NCI-H128 (cell line): Measurements from ENCODE around the gene LCE1D.

Source experiments
- DNase-seq: peaks from one replicate; lab custom pipeline; 2025; ENCODE audit not compliant: unreplicated experiment; lab: John Stamatoyannopoulos, UW

Gene LCE1D, protein sequence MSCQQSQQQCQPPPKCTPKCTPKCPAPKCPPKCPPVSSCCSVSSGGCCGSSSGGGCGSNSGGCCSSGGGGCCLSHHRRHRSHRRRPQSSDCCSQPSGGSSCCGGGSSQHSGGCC

DNA sequence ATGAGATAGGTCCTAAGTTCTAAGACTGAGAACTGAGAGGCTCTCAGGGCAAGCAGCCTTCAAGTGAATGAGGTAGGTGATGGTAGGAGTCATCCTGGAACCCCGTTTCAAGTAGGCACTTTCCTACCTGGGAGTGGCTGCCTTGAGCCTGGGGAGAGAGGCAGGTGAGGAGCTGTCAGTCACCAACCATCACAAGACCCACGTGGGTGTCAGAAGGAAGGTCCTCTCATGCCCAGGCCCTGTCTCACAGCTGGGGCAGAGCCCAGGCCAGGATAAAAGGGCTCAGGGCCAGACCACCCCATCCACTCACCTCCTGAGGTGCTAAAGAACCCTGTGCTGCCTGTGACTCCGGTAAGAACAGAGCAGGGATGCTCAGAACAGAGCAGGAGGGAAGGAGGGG, at the start of gene LCE1D:
TSS of gene LCE1D (plus strand) at position 301 of the 400 bp plus-strand sequence. CDS start 1,074 bp downstream, outside the sequence.
- DNase-seq: no peak

DNA sequence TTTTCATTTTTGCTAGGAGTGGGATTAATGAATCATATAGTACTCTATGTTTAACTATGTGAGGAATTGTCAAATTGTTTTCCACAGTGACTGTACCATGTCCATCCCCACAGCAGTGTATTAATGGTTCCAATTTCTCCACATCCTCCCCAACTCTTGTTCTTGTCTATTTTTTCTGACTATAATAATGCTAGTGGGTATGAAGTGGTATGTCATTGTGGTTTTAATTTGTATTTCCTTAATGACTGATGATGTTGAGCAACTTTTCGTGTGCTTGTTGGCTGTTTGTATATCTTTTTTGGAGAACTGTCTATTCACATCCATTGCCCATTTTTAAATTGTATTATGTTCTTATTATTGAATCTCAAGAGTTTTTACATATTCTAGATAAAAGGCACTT, 48.7 kb upstream of the LCE1D start:
- DNase-seq: no peak

DNA sequence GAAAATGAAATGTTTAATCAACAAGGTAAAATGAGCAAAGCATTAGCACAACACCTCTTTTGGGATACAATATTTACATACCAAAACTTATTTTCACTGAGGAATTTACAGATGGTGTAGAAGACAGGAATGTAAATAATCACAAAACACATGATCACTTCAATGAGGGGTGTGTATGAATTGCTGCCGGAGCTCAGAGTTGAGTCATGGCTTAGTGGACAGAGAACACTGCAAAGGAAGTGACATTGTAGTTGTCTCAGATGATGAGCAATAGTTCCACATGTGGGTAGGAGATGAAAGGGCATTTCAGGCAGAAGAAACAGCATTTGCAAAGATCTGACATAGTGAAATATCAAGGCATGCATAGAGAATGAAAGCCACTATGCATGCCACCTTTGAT, 44.3 kb upstream of the LCE1D start:
- DNase-seq: no peak

DNA sequence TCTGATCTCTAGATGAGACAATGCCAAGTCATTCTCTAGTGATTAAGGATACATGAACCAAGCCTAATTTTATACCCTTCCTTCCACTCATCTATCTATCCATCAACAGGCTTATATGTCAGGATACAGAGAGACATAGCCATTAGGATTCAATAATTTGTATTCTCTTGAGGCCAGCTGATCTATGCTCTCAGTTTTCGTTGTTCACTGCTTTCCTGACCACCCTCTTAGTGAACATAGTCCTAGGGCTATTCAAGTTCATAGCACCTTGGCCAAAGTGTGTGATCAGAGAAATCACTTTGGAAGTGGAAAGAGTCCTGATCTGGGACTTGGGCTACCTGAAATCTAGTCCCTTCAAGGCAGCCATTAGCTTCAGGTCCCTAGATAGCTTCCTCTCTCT, 42.9 kb upstream of the LCE1D start:
- DNase-seq: no peak

DNA sequence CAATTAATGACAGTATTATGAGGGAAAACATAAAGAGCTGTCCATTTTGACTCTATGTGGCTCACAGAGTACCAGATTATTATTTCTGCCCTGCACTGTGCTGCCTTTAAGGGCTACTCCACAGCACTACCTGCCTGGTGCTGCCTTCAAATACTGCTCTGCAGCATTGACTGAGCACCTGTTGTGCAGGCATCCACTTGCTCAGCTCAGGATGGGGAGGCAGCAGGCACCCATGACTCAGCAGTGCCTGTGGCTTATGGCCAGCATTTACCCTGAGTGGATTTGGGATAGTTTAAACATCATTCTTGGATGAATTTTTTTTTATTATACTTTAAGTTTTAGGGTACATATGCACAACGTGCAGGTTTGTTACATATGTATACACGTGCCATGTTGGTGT, 39.6 kb upstream of the LCE1D start:
- DNase-seq: no peak

DNA sequence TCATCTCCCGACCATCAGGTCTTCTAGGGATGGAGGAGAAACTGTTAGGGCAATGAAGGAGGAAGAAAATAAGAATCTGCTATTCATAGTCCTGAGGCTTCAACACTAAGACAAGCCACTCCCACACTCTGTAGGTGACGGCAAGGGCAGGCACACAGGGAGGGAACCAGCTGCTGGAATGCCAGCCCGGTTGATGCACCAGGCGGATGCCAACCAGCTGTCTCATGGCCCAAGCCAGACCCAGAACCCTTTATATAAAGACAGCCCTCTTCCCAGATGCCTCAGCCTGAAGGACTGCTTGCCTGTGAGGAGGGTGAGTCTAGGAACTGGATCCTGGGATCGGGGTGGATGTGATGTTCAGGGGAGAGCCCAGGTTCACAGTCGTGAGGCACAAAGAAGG, 38.8 kb upstream of the LCE1D start, which contains the start of gene KPRP:
TSS of gene KPRP (plus strand) at position 279 of the 400 bp plus-strand sequence. CDS start 1,564 bp downstream, outside the sequence.
- DNase-seq: no peak

DNA sequence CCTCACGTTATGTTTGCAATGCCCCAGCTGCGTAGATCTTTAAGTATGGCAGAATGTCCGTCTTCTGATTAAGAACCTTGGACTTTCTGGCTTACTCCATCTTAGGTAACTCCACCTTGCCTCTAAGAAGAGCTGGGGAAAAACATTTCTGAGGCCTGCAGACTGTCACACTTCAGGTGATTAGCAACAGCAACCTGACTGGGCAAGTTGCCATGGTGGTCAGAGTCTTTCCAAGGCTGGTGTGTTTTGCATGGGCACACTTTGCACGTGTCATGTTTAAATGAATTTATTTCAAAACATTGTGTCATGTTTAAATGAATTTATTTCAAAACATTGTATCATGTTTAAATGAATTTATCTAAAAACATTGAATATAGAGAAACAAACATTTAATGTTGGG, 37.9 kb upstream of the LCE1D start:
- DNase-seq: no peak

DNA sequence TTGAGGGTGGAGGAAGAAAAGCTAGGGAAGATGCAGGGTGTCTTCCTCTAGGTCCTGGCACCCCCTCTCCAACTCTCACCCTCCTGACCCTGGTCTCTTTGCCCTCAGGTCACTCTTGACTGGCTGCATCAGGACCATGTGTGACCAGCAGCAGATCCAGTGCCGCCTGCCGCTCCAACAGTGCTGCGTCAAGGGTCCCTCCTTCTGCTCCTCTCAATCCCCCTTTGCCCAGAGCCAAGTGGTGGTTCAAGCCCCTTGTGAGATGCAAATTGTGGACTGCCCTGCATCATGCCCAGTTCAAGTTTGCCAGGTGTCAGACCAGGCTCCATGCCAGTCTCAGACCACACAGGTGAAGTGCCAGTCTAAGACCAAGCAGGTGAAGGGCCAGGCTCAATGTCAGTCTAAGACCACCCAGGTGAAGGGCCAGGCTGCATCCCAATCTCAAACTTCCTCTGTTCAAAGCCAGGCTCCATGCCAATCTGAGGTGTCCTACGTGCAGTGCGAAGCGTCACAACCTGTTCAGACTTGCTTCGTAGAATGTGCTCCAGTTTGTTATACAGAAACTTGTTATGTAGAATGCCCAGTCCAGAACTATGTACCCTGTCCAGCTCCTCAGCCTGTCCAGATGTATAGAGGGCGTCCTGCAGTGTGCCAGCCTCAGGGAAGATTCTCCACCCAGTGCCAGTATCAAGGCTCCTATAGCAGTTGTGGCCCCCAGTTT, 36.9 kb upstream of the LCE1D start:
- DNase-seq: no peak

DNA sequence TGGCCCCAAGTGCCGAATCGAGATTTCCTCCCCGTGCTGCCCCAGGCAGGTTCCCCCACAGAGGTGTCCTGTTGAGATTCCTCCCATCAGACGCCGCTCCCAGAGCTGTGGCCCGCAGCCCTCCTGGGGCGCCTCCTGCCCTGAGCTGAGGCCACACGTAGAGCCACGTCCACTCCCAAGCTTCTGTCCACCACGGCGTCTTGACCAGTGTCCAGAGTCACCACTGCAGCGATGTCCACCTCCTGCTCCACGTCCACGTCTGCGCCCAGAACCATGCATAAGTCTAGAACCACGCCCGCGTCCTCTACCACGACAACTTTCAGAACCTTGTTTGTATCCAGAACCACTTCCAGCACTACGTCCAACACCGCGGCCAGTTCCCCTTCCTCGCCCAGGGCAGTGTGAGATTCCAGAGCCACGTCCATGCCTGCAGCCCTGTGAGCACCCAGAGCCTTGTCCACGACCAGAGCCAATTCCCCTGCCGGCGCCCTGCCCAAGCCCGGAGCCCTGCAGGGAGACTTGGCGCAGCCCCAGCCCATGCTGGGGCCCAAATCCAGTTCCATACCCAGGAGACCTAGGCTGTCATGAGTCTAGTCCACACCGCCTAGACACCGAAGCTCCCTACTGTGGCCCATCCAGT, 35.9 kb upstream of the LCE1D start:
- no peak for DNase-seq

DNA sequence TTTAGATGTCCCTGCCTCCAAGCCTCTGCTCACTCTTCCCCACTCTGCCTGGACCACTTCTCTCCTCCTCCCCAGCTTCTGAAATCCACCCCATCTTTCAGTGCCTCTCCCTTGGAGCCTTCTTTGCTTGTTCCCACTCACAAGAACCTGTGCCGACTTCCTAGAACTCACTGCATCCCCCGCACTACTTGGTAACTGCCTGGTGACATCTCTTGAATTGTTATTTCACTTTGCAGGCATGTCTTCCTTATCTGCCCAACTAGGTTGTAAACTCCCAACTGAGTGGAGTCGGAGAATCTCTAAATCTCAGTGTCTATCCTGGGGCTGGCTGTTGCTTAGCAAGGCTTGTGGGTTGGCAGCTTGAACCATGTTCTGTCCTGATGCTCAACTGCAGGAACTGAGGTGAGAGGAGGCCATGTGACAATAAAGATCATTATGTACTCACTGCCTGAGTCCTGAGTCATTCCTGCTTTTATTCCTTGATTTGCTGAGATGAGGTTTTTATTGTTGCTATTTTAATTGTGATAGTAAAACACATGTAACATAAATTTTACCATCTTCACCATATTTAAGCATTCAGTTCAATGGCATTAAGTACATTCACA, 34.8 kb upstream of the LCE1D start:
- no peak for DNase-seq

DNA sequence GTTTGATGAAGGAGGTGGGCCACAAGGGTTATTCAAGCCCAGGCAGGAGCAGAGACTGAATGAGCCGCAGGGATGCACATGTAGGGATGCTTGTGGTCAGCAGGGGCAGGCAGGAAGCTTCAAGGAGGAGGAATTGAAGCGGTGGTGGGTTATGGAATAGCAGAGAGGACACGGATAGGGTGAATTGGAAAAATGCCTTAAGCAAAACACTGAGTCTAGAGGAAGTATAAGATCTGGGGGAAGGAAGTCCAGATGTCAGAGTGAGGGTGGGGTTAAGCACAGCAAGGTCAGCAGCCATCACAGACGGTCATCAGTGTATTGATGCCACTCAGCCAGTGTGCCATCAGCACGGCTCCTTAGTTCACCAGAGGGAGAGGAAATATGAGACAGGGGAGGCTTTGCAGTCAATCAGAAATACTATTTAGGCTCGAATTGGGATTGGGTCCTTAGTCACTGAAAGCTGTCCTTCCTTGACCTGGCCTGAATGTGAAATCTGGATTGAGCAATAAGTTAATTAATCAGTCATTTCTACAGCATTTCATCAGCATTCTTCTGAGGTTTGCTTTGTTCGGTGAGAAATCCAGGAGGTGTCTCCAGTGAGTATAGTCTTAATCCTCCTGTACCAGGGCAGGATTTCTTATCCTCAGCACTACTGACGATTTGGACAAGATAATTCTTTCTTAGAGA, 27.5 kb upstream of the LCE1D start:
- no peak for DNase-seq

DNA sequence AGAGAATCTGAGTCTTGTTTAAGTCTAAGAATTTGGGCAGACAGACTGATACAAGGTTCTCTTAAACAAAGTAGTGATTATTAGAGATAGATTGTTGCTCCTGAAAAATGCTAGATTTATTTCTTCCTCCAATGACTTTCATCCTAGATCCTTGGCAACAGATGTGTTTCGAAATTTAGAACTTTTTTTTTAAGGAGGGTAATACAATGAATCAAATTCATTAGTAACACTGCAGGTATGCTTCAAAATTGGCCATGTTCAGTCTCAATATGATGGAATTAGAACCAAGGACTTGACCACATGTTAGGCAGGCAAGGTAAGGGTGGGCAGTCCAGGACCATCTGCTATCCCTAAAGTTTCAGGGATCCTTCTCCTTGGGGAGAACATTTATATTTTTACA, 26.1 kb upstream of the LCE1D start:
- DNase-seq: no peak

DNA sequence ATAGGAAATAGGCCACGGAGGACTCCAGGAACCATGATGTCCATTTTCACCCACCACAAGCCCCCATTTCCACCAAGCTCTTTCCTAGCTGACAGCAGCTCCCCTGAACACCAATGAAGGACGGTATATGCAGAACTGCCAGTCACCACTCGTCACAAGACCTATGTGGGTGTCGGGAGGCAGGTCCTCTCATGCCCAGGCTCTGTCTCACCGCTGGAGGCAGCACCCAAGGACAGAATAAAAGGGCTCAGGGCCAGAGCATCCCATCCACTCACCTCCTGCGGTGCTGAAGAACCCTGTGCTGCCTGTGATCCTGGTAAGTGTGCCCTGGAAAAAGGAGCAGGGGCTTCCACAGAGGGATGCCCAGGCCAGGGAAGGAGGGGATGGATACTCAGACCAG, 21.6 kb upstream of the LCE1D start, which contains the start of gene LCE1F:
TSS of gene LCE1F (plus strand) at position 266 of the 400 bp plus-strand sequence. CDS start 1,232 bp downstream, outside the sequence.
- no peak for DNase-seq

DNA sequence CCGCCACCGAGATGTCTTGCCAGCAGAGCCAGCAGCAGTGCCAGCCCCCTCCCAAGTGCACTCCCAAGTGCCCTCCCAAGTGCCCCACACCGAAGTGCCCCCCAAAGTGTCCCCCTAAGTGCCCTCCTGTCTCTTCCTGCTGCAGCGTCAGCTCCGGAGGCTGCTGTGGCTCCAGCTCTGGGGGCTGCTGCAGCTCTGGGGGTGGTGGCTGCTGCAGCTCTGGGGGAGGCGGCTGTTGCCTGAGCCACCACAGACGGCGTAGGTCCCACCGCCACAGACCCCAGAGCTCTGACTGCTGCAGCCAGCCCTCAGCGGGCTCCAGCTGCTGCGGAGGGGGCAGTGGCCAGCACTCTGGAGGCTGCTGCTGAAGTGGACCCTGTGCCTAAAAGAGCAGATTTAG, 20.2 kb upstream of the LCE1D start:
- no peak for DNase-seq

DNA sequence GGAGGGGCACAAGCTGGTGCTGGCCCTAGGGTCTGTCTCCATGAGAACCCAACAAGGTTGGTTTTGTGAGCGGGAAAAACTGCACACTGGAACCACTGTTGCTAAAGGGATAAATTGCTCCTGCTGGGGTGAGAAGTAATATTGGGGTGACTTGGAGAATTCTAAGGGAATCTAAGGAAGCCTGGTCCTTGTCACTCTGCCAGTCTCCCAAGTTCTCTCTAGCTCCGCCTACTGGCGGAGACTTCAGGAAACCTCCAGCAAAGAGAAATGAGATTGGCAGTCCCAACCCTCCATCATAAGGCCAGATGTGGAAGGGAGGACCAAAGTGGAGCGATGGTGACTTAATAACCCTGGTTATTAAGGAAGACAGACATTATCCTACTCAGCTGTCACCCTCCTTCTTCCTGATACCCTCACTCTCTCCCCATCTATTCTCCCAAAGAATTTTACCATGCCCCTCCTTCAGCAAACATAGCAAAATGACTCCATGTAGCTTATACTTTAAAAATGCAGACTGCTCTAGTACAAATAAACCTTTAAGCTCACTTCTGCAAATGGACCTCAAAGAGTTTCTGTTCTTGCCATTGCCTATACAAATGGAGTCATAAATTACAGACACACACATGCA, 18.9 kb upstream of the LCE1D start:
- DNase-seq: no peak

DNA sequence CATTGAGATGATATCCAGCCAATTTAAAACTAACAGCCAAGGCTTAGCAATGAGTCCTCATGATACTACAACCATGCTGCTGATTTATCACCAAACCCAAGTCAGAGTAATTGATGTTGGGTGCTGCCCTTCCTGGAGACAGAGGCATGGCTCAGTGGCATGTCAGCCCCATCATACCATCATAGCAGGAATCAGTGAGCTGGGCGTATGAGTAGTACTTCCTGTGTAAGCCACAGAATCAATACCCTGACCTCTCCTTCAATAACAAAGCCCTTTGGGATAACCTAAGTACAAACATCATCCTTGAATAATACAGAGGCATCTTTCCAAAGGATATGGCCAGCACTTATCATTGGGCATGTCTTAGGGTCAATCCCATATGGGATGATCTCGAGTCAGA, 13.4 kb upstream of the LCE1D start:
- no peak for DNase-seq

DNA sequence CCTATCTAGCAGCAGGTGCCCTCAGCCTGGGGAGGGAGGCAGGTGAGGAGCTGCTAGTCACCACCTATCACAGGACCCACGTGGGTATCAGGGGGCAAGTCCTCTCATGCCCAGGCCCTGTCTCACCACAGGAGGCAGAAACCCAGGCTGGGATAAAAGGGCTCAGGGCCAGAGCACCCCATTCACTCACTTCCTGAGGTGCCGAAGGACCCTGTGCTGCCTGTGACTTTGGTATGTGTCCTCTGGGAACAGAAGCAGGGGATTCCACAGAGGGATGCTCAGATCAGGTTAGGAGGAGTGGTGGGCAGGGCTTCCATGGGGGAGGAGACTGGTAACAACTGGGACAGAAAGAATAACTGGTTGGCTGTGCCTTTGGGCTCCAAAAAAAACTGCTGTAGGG, 10.4 kb upstream of the LCE1D start, which contains the start of gene LCE1E:
TSS of gene LCE1E (plus strand) at position 181 of the 400 bp plus-strand sequence. CDS start 1,043 bp downstream, outside the sequence.
- DNase-seq: no peak

DNA sequence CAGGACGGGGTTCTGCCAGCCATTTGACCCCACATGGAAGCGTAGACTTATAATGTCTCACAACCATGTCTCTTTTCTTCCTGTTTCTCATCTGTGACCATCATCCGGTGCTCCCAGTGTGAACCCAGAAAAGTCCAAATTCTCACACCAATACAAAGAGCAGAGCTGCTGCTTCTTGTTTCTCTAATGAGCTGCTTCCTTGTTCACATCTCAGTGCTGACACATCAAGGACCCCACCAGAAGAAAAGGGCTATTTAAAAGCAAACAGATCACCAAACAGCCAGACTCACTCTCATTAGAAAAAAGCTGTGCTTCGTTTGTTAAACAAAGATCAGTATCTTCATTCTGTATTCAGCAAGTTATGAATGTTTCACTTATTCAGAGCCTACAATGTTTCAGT, 835 bp upstream of the LCE1D start:
- DNase-seq: no peak

DNA sequence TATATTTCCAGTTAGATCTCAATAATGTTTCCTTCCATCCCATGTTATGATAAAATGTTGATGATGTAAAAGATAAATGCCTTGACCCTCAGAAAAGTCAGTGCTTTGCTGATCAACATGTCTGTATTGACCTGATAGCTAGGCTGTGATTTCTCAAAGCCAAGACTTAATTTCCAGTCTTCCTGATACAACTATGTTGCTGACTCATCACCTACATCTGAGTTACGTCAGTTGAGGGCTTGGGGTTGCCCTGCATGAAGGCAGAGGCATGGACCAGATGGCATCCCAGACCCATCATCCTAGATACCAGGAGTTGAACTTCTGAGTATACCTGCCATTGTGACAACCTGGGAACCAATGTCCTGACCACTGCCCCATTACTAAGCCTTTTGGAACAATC, 4.8 kb downstream of the LCE1D start:
- no peak for DNase-seq

DNA sequence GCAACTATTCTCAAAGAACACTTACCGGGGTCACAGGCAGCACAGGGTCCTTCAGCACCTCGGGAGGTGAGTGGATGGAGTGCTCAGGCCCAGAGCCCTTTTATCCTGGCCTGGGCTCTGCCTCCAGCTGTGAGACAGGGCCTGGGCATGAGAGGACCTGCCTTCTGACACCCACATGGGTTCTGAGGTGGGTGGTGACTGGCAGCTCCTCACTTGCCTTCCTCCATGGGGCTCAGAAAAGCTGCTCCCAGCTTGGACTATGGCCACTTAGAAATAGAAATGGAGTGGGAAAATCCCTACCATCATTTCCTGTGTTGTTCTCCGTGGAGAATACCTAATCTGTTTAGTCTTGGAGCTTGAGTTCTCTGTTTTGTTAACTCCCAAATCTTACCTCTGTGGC, 10.1 kb downstream of the LCE1D start, which contains the start of gene LCE1C:
TSS of gene LCE1C (minus strand) at position 76 of the 400 bp plus-strand sequence. CDS start 1,173 bp downstream, outside the sequence.
- no peak for DNase-seq

DNA sequence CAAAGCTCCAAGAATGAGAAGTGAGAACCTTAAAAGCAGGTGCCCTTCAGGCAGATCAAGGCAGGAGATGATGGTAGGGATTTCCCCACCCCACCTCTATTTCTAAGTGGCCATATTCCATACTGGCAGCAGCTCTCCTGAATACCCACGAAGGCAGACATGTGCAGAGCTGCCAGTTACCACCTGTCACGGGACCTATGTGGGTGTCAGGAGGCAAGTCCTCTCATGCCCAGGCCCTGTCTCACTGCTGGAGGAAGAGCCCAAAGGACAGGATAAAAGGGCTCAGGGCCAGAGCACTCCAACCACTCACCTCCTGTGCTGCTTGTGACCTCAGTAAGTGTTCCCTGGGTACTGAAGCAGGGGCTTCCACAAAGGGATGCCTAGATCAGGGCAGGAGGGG, 14.5 kb downstream of the LCE1D start:
- DNase-seq: no peak
